ENCODE results near the gene ANGPTL4. TPM values are rescaled to one million over a fixed set of nuclear protein-coding genes. Genes with fewer than 3 reads are reported as not detected.

ANGPTL4 gene
- total and polyA plus RNA-seq, 2 of the 13 experiments (the other 11 are each of a cell fraction or from before 2014, with no cell fraction given), result 0.80 to 21.7 TPM

DNA sequence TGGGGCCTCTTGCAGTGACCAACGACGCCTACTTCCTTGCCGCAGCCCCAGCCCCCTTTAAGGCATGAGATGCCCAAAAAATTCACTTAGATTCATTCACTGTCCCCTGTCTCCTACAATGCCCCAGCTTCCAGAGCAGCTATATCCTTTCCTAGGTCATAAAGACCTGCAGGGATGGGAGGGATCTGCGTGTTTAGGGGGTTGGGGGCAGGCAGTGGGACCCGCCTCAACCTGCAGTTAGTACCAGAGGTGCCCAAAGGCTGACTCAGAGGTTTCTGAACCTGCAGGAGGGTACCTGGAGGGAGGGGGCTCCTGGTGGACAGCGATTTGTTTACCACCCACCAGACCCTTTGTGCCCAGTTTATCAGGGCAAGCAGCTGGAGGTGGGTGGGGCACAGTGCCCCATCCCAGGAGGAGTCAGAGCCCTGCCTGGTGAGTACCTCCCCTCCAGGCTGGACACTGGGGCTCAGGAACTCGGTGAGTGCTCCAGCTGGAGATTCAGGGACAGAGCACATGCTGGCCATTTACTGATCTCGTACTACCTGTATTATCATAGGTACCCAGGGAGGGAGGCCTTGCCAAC, 32.6 kb upstream of the ANGPTL4 start:
- intact Hi-C loops (cut with micrococcal nuclease; ENCODE audit: unreplicated experiment) (no loop called here), in situ Hi-C loops (cut with HindIII; ENCODE audit: extremely low pct_ligation_motif_present, low pct_unique_long_range_greater_than_20kb) (no loop called here)
- no peak overlapping the region for H2AFZ ChIP-seq (ENCODE audit: low read length)
- no peaks in the 10 kb centered on the region for H4K20me1 ChIP-seq (ENCODE audit: insufficient read depth, low read length)
- H3K79me2 ChIP-seq (ENCODE audit: insufficient read depth, low read length), result no peaks in the 10 kb centered on the region
- H3K36me3 ChIP-seq (replicated peaks in 1 of 2; ENCODE audit: control insufficient read depth in 1 of 2, insufficient read depth in 2 of 2, low read length in 2 of 2), result no peaks in the 10 kb centered on the region
- no TSS peak for BruUV-seq (replicated peaks)
- no peak overlapping the region for H3K4me3 ChIP-seq (replicated peaks in 1 of 3; ENCODE audit: insufficient read depth in 1 of 3, low read depth in 2 of 3, low read length in 3 of 3)
- peaks cover 11 to 64% of the 10 kb centered on the region in 2 experiments for H3K27me3 ChIP-seq (ENCODE audit: control insufficient read depth in 1 of 2, insufficient read depth in 2 of 2, low read length in 2 of 2)
- H3K9ac ChIP-seq (ENCODE audit: insufficient read depth, low read depth, low read length), result no peak overlapping the region
- H3K4me2 ChIP-seq (ENCODE audit: low read depth, low read length), result no peak overlapping the region
- no peak for TF ChIP-seq SCMH1 (CRISPR knock-in tag; IDR thresholded peaks at IDR 0.05; ENCODE audit: borderline replicate concordance)
- no peak for TF ChIP-seq SOX13 (IDR thresholded peaks at IDR 0.05)
- TF ChIP-seq SOX13 (CRISPR knock-in tag; conservative IDR thresholded peaks at IDR 0.05 in 1 of 2, IDR thresholded peaks at IDR 0.05 in 1 of 2), result no peak
- no peak for TF ChIP-seq GPBP1L1 (CRISPR knock-in tag; IDR thresholded peaks at IDR 0.05)
- TF ChIP-seq RCOR2 (CRISPR knock-in tag; IDR thresholded peaks at IDR 0.05), result no peak
- no peak for TF ChIP-seq MYC (CRISPR knock-in tag; IDR thresholded peaks at IDR 0.05; ENCODE audit: borderline replicate concordance)
- TF ChIP-seq ZMYM4 (CRISPR knock-in tag; IDR thresholded peaks at IDR 0.05), result no peak
- no peak for TF ChIP-seq RFXANK (CRISPR knock-in tag; IDR thresholded peaks at IDR 0.05)
- TF ChIP-seq ZNF225 (CRISPR knock-in tag; IDR thresholded peaks at IDR 0.05), result no peak
- TF ChIP-seq, protein P1, sequence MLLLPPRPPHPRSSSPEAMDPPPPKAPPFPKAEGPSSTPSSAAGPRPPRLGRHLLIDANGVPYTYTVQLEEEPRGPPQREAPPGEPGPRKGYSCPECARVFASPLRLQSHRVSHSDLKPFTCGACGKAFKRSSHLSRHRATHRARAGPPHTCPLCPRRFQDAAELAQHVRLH (CRISPR knock-in tag; IDR thresholded peaks at IDR 0.05; ENCODE audit: borderline replicate concordance, low read depth), result no peak
- TF ChIP-seq GATAD1 (CRISPR knock-in tag; IDR thresholded peaks at IDR 0.05), result no peak
- no peak for TF ChIP-seq ZNF749 (CRISPR knock-in tag; IDR thresholded peaks at IDR 0.05; ENCODE audit: borderline replicate concordance)
- ChIA-PET POLR2A (interaction anchor here (1.5 kb wide), 1 partner anchor 59 kb away, joined by 3 read pairs; no protein-coding TSS in a partner anchor), CTCF (ENCODE audit: low intra/inter-chr PET ratio, low total read pairs) (no interaction called here)
- H3K4me1 ChIP-seq (ENCODE audit: insufficient read depth, low read length), result peaks cover 28% of the 10 kb centered on the region
- DNase-seq (ENCODE audit: low spot score) (no peak), FAIRE-seq (no peak), ATAC-seq (no peak)
- H3K27ac ChIP-seq (ENCODE audit: extremely low read length, insufficient read depth, low read length), result no peak overlapping the region
- WGBS (ENCODE audit: low lambda C conversion rate), result 52% methylated on average over 8 of the region's 8 CpGs
- H3K9me3 ChIP-seq (ENCODE audit: low read length), result no peaks in the 10 kb centered on the region
